ENCODE measurements around the gene VAMP5.

DNA sequence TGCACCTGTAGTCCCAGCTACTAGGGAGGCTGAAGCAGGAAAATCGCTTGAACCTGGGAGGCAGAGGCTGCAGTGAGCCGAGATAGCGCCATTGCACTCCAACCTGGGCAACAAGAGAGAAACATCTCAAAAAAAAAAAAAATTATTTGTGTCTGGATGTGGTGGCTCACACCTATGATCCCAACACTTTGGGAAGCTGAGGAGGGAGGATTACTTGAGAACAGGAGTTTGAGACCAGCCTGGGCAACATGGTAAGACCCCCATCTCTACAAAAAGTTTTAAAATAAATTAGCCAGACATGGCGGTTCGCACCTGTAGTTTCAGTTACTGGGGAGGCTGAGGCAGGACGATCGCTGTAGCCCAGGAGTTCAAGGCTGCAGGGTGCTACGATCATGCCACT lies 8.5 kb upstream of the VAMP5 start:
- TF ChIP-seq CTCF (IDR thresholded peaks at IDR 0.05; ENCODE audit: borderline replicate concordance, extremely low read depth, low read length, poor library complexity, severe bottlenecking) (no peak), EZH2 (IDR thresholded peaks at IDR 0.05; ENCODE audit: borderline replicate concordance, low read depth, low read length, severe bottlenecking) (no peak)
